Transverse colon (tissue), 4 donors: ENCODE results near the gene RHAG.

Source experiments
- CTCF ChIP-seq, 5 experiments: fragments of 200-600 bp in 3 of 5; fragments of 450-650 bp in 2 of 5; sonication (generic) in 3 of 5; IDR thresholded peaks; 1 replicate in 2 of 5; 2 replicates in 3 of 5; pipeline ENCODE4 v1.5.1; 2016 to 2017; ENCODE audit warnings: antibody characterized with exemption in 5 of 5, inconsistent platforms in 3 of 5, mild to moderate bottlenecking in 2 of 5, moderate library complexity in 1 of 5
- EP300 ChIP-seq: sonication (generic); formaldehyde crosslinking; IDR thresholded peaks from one replicate; pipeline ENCODE4 v1.6.1; 2017; ENCODE audit warnings: antibody characterized with exemption, low read depth
- POLR2A ChIP-seq: fragments of 450-650 bp; IDR thresholded peaks from one replicate; pipeline ENCODE4 v1.6.1; 2016; ENCODE audit warnings: antibody characterized with exemption, mild to moderate bottlenecking, moderate library complexity
- POLR2AphosphoS5 ChIP-seq, 3 donors: sonication (generic); formaldehyde crosslinking; IDR thresholded peaks; one replicate each; pipeline ENCODE4 v1.6.1; 2016; ENCODE audit warnings: antibody characterized with exemption in 3 of 3

GRCh38 chr6:49607391-49607982 lies 29.2 kb downstream of the RHAG start:
- TF ChIP-seq POLR2A (no peak), CTCF (IDR thresholded peaks at IDR 0.05) (peak in 1 of 5 experiments; percentile 17), EP300 (no peak), POLR2AphosphoS5 (IDR thresholded peaks at IDR 0.05) (no peak)
